SK-N-MC (cell line): ENCODE measurements around the gene VWCE.

Source experiments
- EZH2 ChIP-seq: fragments of 200-600 bp; sonication (generic); IDR thresholded peaks from one replicate; pipeline ENCODE4 v1.6.1; 2017; ENCODE audit warnings: antibody characterized with exemption
- FOXP2 ChIP-seq: optimal IDR thresholded peaks from 2 replicates; pipeline ENCODE3; 2011; ENCODE audit warnings: mild to moderate bottlenecking, moderate library complexity; ENCODE audit not compliant: insufficient read depth; ENCODE audit errors: extremely low read length, control extremely low read depth
- POLR2AphosphoS5 ChIP-seq: IDR thresholded peaks from 2 replicates; pipeline ENCODE4 v1.6.1; 2012; ENCODE audit warnings: mild to moderate bottlenecking, low read depth, low read length, borderline replicate concordance

- TF ChIP-seq EZH2 (no peak), POLR2AphosphoS5 (no peak), FOXP2 (no peak)
Observed at GRCh38 chr11:61279934-61280659, 15.0 kb downstream of the VWCE start.
